ENCODE results near the gene SPEF1. TPM values are rescaled to one million over a fixed set of nuclear protein-coding genes. Genes with fewer than 3 reads are reported as not detected.

Gene SPEF1
- total RNA-seq (2022; extraction: Qiagen RNA extraction): 1.4 to 2.1 TPM (median 1.7 TPM) in 5 replicates

GRCh38 chr20:3781153-3781910 is at the start of gene SPEF1:
TSS of gene SPEF1 (minus strand) at chr20:3781448. CDS start at chr20:3781287, 161 bp downstream.

GRCh38 chr20:3820048-3820900 is 39.0 kb upstream of the SPEF1 start, which contains the start of gene AP5S1:
TSS of gene AP5S1 (plus strand) at chr20:3820547. CDS start at chr20:3822118, 1,571 bp downstream.

GRCh38 chr20:3795511-3796468 is 14.5 kb upstream of the SPEF1 start, which contains the start of gene CDC25B:
TSS of gene CDC25B (plus strand) at chr20:3796310. CDS start at chr20:3796532, 222 bp downstream.

GRCh38 chr20:3786665-3787323 is 5.5 kb upstream of the SPEF1 start, which contains the start of gene CENPB:
TSS of gene CENPB (minus strand) at chr20:3786740. CDS start at chr20:3786483, 257 bp downstream.

GRCh38 chr20:3767427-3768341 is 13.6 kb downstream of the SPEF1 start, which contains the start of gene ADISSP:
TSS of gene ADISSP (minus strand) at chr20:3767753. CDS start at chr20:3760100, 7,653 bp downstream.

GRCh38 chr20:3732327-3733118 is 48.7 kb downstream of the SPEF1 start, which contains the start of gene HSPA12B:
TSS of gene HSPA12B (plus strand) at chr20:3732685. CDS start at chr20:3738675, 5,990 bp downstream.

Other genes starting within 250 kb of the SPEF1 start
- gene GFRA4, start 118.0 kb downstream of the SPEF1 start, total RNA-seq (2022; extraction: Qiagen RNA extraction): not detected in 5 replicates
- gene ADAM33, start 99.4 kb downstream of the SPEF1 start, total RNA-seq (2022; extraction: Qiagen RNA extraction): 0.03 to 0.14 TPM (median 0.11 TPM) in 5 replicates
- 0.01 to 0.04 TPM (median 0.02 TPM) in 5 replicates for gene SIGLEC1, start 68.8 kb downstream of the SPEF1 start, total RNA-seq (2022; extraction: Qiagen RNA extraction)
- gene HSPA12B, start 48.8 kb downstream of the SPEF1 start, total RNA-seq (2022; extraction: Qiagen RNA extraction): 0.38 to 0.56 TPM (median 0.47 TPM) in 5 replicates
- gene ADISSP, start 13.7 kb downstream of the SPEF1 start, total RNA-seq (2022; extraction: Qiagen RNA extraction): 101 to 162 TPM (median 143 TPM) in 5 replicates
- 95.4 to 111 TPM (median 107 TPM) in 5 replicates for gene CENPB, start 5.3 kb upstream of the SPEF1 start, total RNA-seq (2022; extraction: Qiagen RNA extraction)
- 150 to 218 TPM (median 215 TPM) in 5 replicates for gene CDC25B, start 14.9 kb upstream of the SPEF1 start, total RNA-seq (2022; extraction: Qiagen RNA extraction)
- 11.2 to 17.8 TPM (median 17.2 TPM) in 5 replicates for gene AP5S1, start 39.1 kb upstream of the SPEF1 start, total RNA-seq (2022; extraction: Qiagen RNA extraction)
- gene MAVS, start 65.4 kb upstream of the SPEF1 start, total RNA-seq (2022; extraction: Qiagen RNA extraction): 16.8 to 29.1 TPM (median 27.2 TPM) in 5 replicates
- gene PANK2, start 107.9 kb upstream of the SPEF1 start, total RNA-seq (2022; extraction: Qiagen RNA extraction): 49.5 to 59.4 TPM (median 54.8 TPM) in 5 replicates
- 11.7 to 18.1 TPM (median 17.1 TPM) in 5 replicates for gene RNF24, start 234.1 kb upstream of the SPEF1 start, total RNA-seq (2022; extraction: Qiagen RNA extraction)